IMR-90 (cell line): ENCODE results near the gene DDHD1. TPM values are rescaled to one million over a fixed set of nuclear protein-coding genes. Genes with fewer than 3 reads are reported as not detected.
A peak's percentile ranks its signal among the peaks of the same experiment; 100 is the strongest.

ENCODE experiments used
- ATAC-seq: fragments of 200-7000 bp; cut with Tn5 transposase; 2 replicates; pipeline ENCODE4 v1.9.1; 2020; ENCODE audit warnings: low read depth, mild to moderate bottlenecking, moderate library complexity
- BruUV-seq: library from RNA; stranded (reverse); fragments of 400-500 nt; replicated peaks from 2 replicates; lab custom pipeline; 2021; lab: Mats Ljungman, UMichigan
- CTCF ChIA-PET: fragments of 300-600 bp; formaldehyde crosslinking; extraction: SDS; loops from one replicate; lab custom pipeline; 2021; ENCODE audit warnings: antibody characterized with exemption; lab: Yijun Ruan, JAX
- POLR2A ChIA-PET: fragments of 300-600 bp; sonication (Branson Sonifier 250); formaldehyde crosslinking; loops from one replicate; lab custom pipeline; 2022; ENCODE audit warnings: antibody characterized with exemption; ENCODE audit not compliant: unreplicated experiment; lab: Charles Lee
- DNase-seq: peaks from one replicate; pipeline ENCODE4 v3.0.0; 2013
- H2AFZ ChIP-seq: replicated peaks from 2 replicates; pipeline ENCODE3; 2013; ENCODE audit warnings: low read length, mild to moderate bottlenecking; ENCODE audit not compliant: poor library complexity
- H2AK5ac ChIP-seq: 2 replicates; pipeline ENCODE4 v1.6.1; 2013; ENCODE audit warnings: low read depth, low read length, inconsistent platforms
- H2AK9ac ChIP-seq: replicated peaks from 2 replicates; pipeline ENCODE3; 2013; ENCODE audit warnings: mild to moderate bottlenecking, low read depth, low read length, moderate library complexity; ENCODE audit not compliant: poor library complexity
- H2BK120ac ChIP-seq: 2 replicates; pipeline ENCODE4 v1.6.1; 2013; ENCODE audit warnings: low read depth, low read length, inconsistent platforms
- H2BK15ac ChIP-seq: 3 replicates; pipeline ENCODE4 v1.6.1; 2013; ENCODE audit warnings: low read depth, low read length, inconsistent platforms
- H2BK20ac ChIP-seq: 2 replicates; pipeline ENCODE4 v1.6.1; 2013; ENCODE audit warnings: low read depth, mild to moderate bottlenecking, inconsistent platforms, low read length, moderate library complexity
- H2BK5ac ChIP-seq: 2 replicates; pipeline ENCODE4 v1.6.1; 2013; ENCODE audit warnings: mild to moderate bottlenecking, low read depth, low read length, inconsistent platforms; ENCODE audit not compliant: poor library complexity, severe bottlenecking
- H3K14ac ChIP-seq: replicated peaks from 2 replicates; pipeline ENCODE4 v1.6.1; 2013; ENCODE audit warnings: low read depth, low read length, inconsistent platforms
- H3K18ac ChIP-seq: 2 replicates; pipeline ENCODE4 v1.6.1; 2013; ENCODE audit warnings: low read depth, low read length, control low read depth
- H3K23ac ChIP-seq: 2 replicates; pipeline ENCODE4 v1.6.1; 2013; ENCODE audit warnings: low read depth, low read length, inconsistent platforms
- H3K27ac ChIP-seq: 2 replicates; pipeline ENCODE4 v1.5.1; 2013; ENCODE audit warnings: mild to moderate bottlenecking, control low read depth, low read length; ENCODE audit not compliant: insufficient read depth
- H3K27me3 ChIP-seq: 2 replicates; pipeline ENCODE4 v1.6.1; 2013; ENCODE audit warnings: low read length; ENCODE audit not compliant: control insufficient read depth, insufficient read depth
- H3K36me3 ChIP-seq: 2 replicates; pipeline ENCODE4 v1.6.1; 2013; ENCODE audit warnings: low read length, mixed read lengths; ENCODE audit not compliant: control insufficient read depth, insufficient read depth
- H3K4ac ChIP-seq: 2 replicates; pipeline ENCODE4 v1.6.1; 2013; ENCODE audit warnings: low read depth, low read length, inconsistent platforms
- H3K4me1 ChIP-seq: 2 replicates; pipeline ENCODE4 v1.6.1; 2013; ENCODE audit warnings: low read length, mixed read lengths; ENCODE audit not compliant: control insufficient read depth, insufficient read depth
- H3K4me2 ChIP-seq: 2 replicates; pipeline ENCODE4 v1.6.1; 2013; ENCODE audit warnings: low read depth, mild to moderate bottlenecking, control low read depth, low read length, moderate library complexity
- H3K4me3 ChIP-seq: 2 replicates; pipeline ENCODE4 v1.5.1; 2013; ENCODE audit warnings: low read depth, mild to moderate bottlenecking, control low read depth, low read length, moderate library complexity; ENCODE audit not compliant: insufficient read depth
- H3K56ac ChIP-seq: 2 replicates; pipeline ENCODE4 v1.6.1; 2013; ENCODE audit warnings: low read length, inconsistent platforms; ENCODE audit not compliant: insufficient read depth; ENCODE audit errors: extremely low read depth
- H3K79me1 ChIP-seq, 2 experiments: 2 replicates each; pipeline ENCODE4 v1.6.1; 2013; ENCODE audit warnings: low read length in 2 of 2, inconsistent platforms in 1 of 2, low read depth in 1 of 2
- H3K9ac ChIP-seq: 2 replicates; pipeline ENCODE4 v1.6.1; 2013; ENCODE audit warnings: low read depth, low read length, control low read depth
- H3K9me1 ChIP-seq: 2 replicates; pipeline ENCODE4 v1.6.1; 2013; ENCODE audit warnings: low read length, inconsistent platforms; ENCODE audit not compliant: insufficient read depth
- H3K9me3 ChIP-seq: 2 replicates; pipeline ENCODE4 v1.6.1; 2013; ENCODE audit warnings: low read length; ENCODE audit not compliant: control insufficient read depth, insufficient read depth
- H4K20me1 ChIP-seq: 2 replicates; pipeline ENCODE4 v1.6.1; 2013; ENCODE audit warnings: low read length, inconsistent platforms; ENCODE audit not compliant: insufficient read depth
- H4K5ac ChIP-seq: 2 replicates; pipeline ENCODE4 v1.6.1; 2013; ENCODE audit warnings: mild to moderate bottlenecking, low read depth, low read length, control low read depth
- H4K8ac ChIP-seq, 2 experiments: 2 replicates each; pipeline ENCODE4 v1.6.1; 2013; ENCODE audit warnings: low read depth in 2 of 2, low read length in 2 of 2, control low read depth in 1 of 2, inconsistent platforms in 1 of 2
- H4K91ac ChIP-seq: 2 replicates; pipeline ENCODE4 v1.6.1; 2013; ENCODE audit warnings: low read depth, low read length, inconsistent platforms; ENCODE audit not compliant: insufficient read depth
- BHLHE40 ChIP-seq: fragments of 150-350 bp; IDR thresholded peaks from 2 replicates; pipeline ENCODE4 v1.6.1; 2016; ENCODE audit warnings: mild to moderate bottlenecking, low read depth, low read length
- CEBPB ChIP-seq: IDR thresholded peaks from 2 replicates; pipeline ENCODE4 v1.6.1; 2012; ENCODE audit warnings: low read depth, low read length, improper control_type of control experiment
- CHD1 ChIP-seq: IDR thresholded peaks from 2 replicates; pipeline ENCODE4 v1.6.1; 2012; ENCODE audit warnings: low read depth, low read length, improper control_type of control experiment
- MAFK ChIP-seq: IDR thresholded peaks from 2 replicates; pipeline ENCODE4 v1.6.1; 2012; ENCODE audit warnings: low read depth, low read length, improper control_type of control experiment
- MAZ ChIP-seq: IDR thresholded peaks from 2 replicates; pipeline ENCODE4 v1.6.1; 2012; ENCODE audit warnings: low read depth, mild to moderate bottlenecking, low read length, improper control_type of control experiment, moderate library complexity, borderline replicate concordance
- MXI1 ChIP-seq: IDR thresholded peaks from 2 replicates; pipeline ENCODE4 v1.6.1; 2012; ENCODE audit warnings: low read depth, mild to moderate bottlenecking, low read length, moderate library complexity, borderline replicate concordance
- NFE2L2 ChIP-seq: fragments of 150-350 bp; IDR thresholded peaks from 2 replicates; pipeline ENCODE4 v1.6.1; 2016; ENCODE audit warnings: low read depth, mild to moderate bottlenecking, low read length
- POLR2A ChIP-seq: IDR thresholded peaks from 2 replicates; pipeline ENCODE4 v1.6.1; 2012; ENCODE audit warnings: mild to moderate bottlenecking, low read depth, low read length
- RAD21 ChIP-seq: IDR thresholded peaks from 2 replicates; pipeline ENCODE4 v1.6.1; 2012; ENCODE audit warnings: low read length, improper control_type of control experiment
- RCOR1 ChIP-seq: IDR thresholded peaks from 2 replicates; pipeline ENCODE4 v1.6.1; 2012; ENCODE audit warnings: mild to moderate bottlenecking, low read length, improper control_type of control experiment; ENCODE audit not compliant: insufficient replicate concordance
- RFX5 ChIP-seq: IDR thresholded peaks from 2 replicates; pipeline ENCODE4 v1.8.0; 2012; ENCODE audit warnings: low read depth, mild to moderate bottlenecking, low read length, moderate library complexity
- SMC3 ChIP-seq: fragments of 150-350 bp; IDR thresholded peaks from 2 replicates; pipeline ENCODE4 v1.6.1; 2016; ENCODE audit warnings: low read depth, mild to moderate bottlenecking, antibody characterized with exemption, low read length, moderate library complexity
- WGBS, 2 experiments: methylation state at CpG; one replicate each; pipeline versions ENCODE4 v1.1.5 to v1.1.7; 2013; ENCODE audit warnings: missing lambda C conversion rate in 2 of 2; ENCODE audit not compliant: insufficient read length in 1 of 2; ENCODE audit errors: extremely low coverage in 2 of 2; 5-methylcytosine and 5-hydroxymethylcytosine counted together
- dilution Hi-C: fragments of 300-500 bp; cut with HindIII; formaldehyde crosslinking; loops from one replicate; pipeline ENCODE4 v1.14.3; 2018; ENCODE audit warnings: low sequenced_read_pairs; ENCODE audit not compliant: unreplicated experiment
- in situ Hi-C: fragments of 300-500 bp; cut with MboI; formaldehyde crosslinking; loops from 3 replicates; pipeline ENCODE4 v1.14.3; 2019; ENCODE audit warnings: low sequenced_read_pairs, inconsistent platforms, mixed read lengths
- intact Hi-C: fragments of 100-400 bp; cut with micrococcal nuclease; formaldehyde crosslinking; loops from 2 replicates; pipeline ENCODE4 v1.10.0; 2022
- polyA plus RNA-seq, 3 experiments: library from polyadenylated mRNA; depleted of rRNA; stranded (reverse); fragments of >200 nt; gene quantifications; 2 replicates each; pipeline ENCODE4 v1.2.3, GENCODE V29; 2012; ENCODE audit warnings: low replicate concordance in 1 of 3
- total RNA-seq: library from RNA; depleted of rRNA; stranded (reverse); fragments of >200 nt; gene quantifications from 2 replicates; pipeline ENCODE4 v1.2.3, GENCODE V29; 2012
- TF ChIP-seq, protein P1 (sequence below): fragments of 150-350 bp; IDR thresholded peaks from 2 replicates; pipeline ENCODE4 v1.6.1; 2016; ENCODE audit warnings: low read depth, mild to moderate bottlenecking, low read length, moderate library complexity, borderline replicate concordance
- TF ChIP-seq, protein P2 (sequence below): fragments of 150-350 bp; IDR thresholded peaks from 2 replicates; pipeline ENCODE4 v1.6.1; 2017; ENCODE audit warnings: mild to moderate bottlenecking, antibody characterized with exemption, low read length, low read depth
- TF ChIP-seq, protein P3 (sequence below): conservative IDR thresholded peaks from 2 replicates; pipeline ENCODE4 v1.5.1; 2012; ENCODE audit warnings: mild to moderate bottlenecking, low read depth, low read length, improper control_type of control experiment

The DDHD1 gene
- total and polyA plus RNA-seq, 2 of the 4 experiments (the other 2 are of a cell fraction): 4.5 to 9.0 TPM

DNA sequence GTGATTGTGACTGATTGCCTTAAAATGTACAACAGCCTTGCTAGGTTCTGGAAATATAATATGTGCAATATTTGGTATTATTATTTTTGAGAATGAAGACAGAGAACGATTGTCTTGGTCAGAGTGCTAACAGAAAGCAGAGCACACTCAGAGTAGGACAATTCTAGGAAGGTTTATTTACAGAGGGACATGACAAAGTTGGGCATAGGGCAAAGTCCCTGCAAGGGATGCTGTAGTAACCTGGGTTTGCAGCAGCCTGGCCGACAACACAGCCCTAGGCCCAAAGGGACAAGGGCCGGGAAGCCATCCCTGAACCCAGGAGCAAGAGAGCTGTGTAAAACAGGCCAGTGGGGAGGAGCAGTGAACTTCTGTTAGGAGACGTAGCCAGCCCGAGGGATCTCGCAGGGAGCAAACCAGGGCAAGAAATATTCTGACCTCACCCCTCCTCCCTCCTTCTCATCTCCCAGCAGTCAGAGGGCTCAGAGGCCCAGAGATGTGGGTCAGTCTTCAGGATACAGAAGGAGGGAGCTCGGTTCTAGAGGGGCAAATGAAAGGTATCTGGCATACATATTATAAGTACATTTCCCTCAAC lies 151.2 kb downstream of the DDHD1 start:
- Histone ChIP-seq H3K36me3 (no peaks in the 10 kb centered on the region), H3K23ac (no peak overlapping the region), H3K79me1 (no peaks in the 10 kb centered on the region), H3K4ac (0 out of 2 replicates have a peak overlapping the region, but pooled peaks have one; percentile 50), H3K27ac (no peak overlapping the region), H3K9me1 (peaks cover 6% of the 10 kb centered on the region), H3K18ac (peak overlapping the region; percentile 42; the same call in 1 of the 2 replicates), H4K8ac (0 out of 4 replicates have a peak overlapping the region, but pooled peaks of 1 of the 2 experiments have one; percentile 9), H2BK20ac (no peak overlapping the region), H3K4me1 (peaks cover 12% of the 10 kb centered on the region), H3K4me3 (no peak overlapping the region), H4K91ac (0 out of 2 replicates have a peak overlapping the region, but pooled peaks have one; percentile 4), H3K56ac (no peak overlapping the region), H3K4me2 (no peak overlapping the region), H3K9ac (no peak overlapping the region), H3K14ac (no peak overlapping the region), H4K20me1 (no peaks in the 10 kb centered on the region; the same call in 1 of the 2 replicates), H2AK9ac (no peak overlapping the region), H2AFZ (no peak overlapping the region), H2BK120ac (peak overlapping the region; percentile 5; the same call in 1 of the 2 replicates), H3K9me3 (no peaks in the 10 kb centered on the region), H4K5ac (peak overlapping the region; percentile 29; the same call in 1 of the 2 replicates), H2BK5ac (no peak overlapping the region), H2AK5ac (no peak overlapping the region), H2BK15ac (peak overlapping the region; percentile 13; the same call in 1 of the 3 replicates), H3K27me3 (no peaks in the 10 kb centered on the region)
- no peak for ATAC-seq
- DNase-seq: no peak
- in situ Hi-C loops: no loop called here
- no TSS peak for BruUV-seq
- intact Hi-C loops: no loop called here
- dilution Hi-C loops: no loop called here
- WGBS, 2 experiments: 100% methylated on average over 2 of the region's 7 CpGs; no CpG with 5 or more reads in 1 of the 2 experiments
- CTCF ChIA-PET: interaction anchor here (1.0 kb wide), 1 partner anchor 9 kb away, joined by 3 read pairs; no protein-coding TSS in a partner anchor
- POLR2A ChIA-PET: no interaction called here
- TF ChIP-seq RCOR1: no peak
- no peak for TF ChIP-seq NFE2L2
- TF ChIP-seq POLR2A: no peak
- TF ChIP-seq MAZ: no peak
- no peak for TF ChIP-seq MAFK
- TF ChIP-seq, protein P1, sequence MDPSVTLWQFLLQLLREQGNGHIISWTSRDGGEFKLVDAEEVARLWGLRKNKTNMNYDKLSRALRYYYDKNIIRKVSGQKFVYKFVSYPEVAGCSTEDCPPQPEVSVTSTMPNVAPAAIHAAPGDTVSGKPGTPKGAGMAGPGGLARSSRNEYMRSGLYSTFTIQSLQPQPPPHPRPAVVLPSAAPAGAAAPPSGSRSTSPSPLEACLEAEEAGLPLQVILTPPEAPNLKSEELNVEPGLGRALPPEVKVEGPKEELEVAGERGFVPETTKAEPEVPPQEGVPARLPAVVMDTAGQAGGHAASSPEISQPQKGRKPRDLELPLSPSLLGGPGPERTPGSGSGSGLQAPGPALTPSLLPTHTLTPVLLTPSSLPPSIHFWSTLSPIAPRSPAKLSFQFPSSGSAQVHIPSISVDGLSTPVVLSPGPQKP: no peak
- TF ChIP-seq, protein P2, sequence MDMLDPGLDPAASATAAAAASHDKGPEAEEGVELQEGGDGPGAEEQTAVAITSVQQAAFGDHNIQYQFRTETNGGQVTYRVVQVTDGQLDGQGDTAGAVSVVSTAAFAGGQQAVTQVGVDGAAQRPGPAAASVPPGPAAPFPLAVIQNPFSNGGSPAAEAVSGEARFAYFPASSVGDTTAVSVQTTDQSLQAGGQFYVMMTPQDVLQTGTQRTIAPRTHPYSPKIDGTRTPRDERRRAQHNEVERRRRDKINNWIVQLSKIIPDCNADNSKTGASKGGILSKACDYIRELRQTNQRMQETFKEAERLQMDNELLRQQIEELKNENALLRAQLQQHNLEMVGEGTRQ: no peak
- TF ChIP-seq SMC3: no peak
- no peak for TF ChIP-seq MXI1
- TF ChIP-seq CEBPB: no peak
- no peak for TF ChIP-seq RAD21
- no peak for TF ChIP-seq RFX5
- TF ChIP-seq, protein P3, sequence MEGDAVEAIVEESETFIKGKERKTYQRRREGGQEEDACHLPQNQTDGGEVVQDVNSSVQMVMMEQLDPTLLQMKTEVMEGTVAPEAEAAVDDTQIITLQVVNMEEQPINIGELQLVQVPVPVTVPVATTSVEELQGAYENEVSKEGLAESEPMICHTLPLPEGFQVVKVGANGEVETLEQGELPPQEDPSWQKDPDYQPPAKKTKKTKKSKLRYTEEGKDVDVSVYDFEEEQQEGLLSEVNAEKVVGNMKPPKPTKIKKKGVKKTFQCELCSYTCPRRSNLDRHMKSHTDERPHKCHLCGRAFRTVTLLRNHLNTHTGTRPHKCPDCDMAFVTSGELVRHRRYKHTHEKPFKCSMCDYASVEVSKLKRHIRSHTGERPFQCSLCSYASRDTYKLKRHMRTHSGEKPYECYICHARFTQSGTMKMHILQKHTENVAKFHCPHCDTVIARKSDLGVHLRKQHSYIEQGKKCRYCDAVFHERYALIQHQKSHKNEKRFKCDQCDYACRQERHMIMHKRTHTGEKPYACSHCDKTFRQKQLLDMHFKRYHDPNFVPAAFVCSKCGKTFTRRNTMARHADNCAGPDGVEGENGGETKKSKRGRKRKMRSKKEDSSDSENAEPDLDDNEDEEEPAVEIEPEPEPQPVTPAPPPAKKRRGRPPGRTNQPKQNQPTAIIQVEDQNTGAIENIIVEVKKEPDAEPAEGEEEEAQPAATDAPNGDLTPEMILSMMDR: no peak
- no peak for TF ChIP-seq BHLHE40
- TF ChIP-seq CHD1: no peak
